Measurements from ENCODE around the gene PKNOX2.

PKNOX2 gene

GRCh38 chr11:125275905-125276618 is 111.5 kb downstream of the PKNOX2 start:
- no peak for DNase-seq (ENCODE audit: extremely low read depth, low read depth)
- H3K4me3 ChIP-seq (replicated peaks; ENCODE audit: low read depth, low read length): no peak overlapping the region
- TF ChIP-seq, protein P1, sequence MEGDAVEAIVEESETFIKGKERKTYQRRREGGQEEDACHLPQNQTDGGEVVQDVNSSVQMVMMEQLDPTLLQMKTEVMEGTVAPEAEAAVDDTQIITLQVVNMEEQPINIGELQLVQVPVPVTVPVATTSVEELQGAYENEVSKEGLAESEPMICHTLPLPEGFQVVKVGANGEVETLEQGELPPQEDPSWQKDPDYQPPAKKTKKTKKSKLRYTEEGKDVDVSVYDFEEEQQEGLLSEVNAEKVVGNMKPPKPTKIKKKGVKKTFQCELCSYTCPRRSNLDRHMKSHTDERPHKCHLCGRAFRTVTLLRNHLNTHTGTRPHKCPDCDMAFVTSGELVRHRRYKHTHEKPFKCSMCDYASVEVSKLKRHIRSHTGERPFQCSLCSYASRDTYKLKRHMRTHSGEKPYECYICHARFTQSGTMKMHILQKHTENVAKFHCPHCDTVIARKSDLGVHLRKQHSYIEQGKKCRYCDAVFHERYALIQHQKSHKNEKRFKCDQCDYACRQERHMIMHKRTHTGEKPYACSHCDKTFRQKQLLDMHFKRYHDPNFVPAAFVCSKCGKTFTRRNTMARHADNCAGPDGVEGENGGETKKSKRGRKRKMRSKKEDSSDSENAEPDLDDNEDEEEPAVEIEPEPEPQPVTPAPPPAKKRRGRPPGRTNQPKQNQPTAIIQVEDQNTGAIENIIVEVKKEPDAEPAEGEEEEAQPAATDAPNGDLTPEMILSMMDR (IDR thresholded peaks at IDR 0.05; ENCODE audit: low read depth, low read length, missing control alignments): no peak

DNA sequence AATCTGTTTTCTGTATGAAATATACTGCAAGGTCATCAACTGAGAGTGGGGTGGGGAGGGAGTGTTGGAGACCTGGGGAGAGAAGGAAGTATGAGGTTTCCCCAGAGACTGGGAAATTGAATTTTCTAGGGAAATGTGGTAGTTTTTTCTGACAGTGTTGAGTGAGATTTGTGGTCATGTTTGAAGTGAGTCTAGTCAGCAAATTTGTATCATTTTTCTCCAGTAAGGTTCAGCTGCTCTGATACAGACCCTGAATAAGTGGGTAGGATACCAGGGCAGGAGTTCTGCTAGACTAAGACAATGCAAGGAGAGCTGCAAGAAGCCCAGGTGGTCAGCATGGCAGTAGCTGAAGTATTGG is 112.0 kb downstream of the PKNOX2 start:
- DNase-seq (ENCODE audit: extremely low read depth, low read depth): no peak
- TF ChIP-seq, protein P1 (IDR thresholded peaks at IDR 0.05; ENCODE audit: low read depth, low read length, missing control alignments): no peak
- no peak overlapping the region for H3K4me3 ChIP-seq (replicated peaks; ENCODE audit: low read depth, low read length)

- H3K4me3 ChIP-seq (replicated peaks; ENCODE audit: low read depth, low read length): no peak overlapping the region
- DNase-seq (ENCODE audit: extremely low read depth, low read depth): no peak
- TF ChIP-seq, protein P1 (IDR thresholded peaks at IDR 0.05; ENCODE audit: low read depth, low read length, missing control alignments): no peak
Measured at GRCh38 chr11:125279676-125280418, 115.3 kb downstream of the PKNOX2 start.

DNA sequence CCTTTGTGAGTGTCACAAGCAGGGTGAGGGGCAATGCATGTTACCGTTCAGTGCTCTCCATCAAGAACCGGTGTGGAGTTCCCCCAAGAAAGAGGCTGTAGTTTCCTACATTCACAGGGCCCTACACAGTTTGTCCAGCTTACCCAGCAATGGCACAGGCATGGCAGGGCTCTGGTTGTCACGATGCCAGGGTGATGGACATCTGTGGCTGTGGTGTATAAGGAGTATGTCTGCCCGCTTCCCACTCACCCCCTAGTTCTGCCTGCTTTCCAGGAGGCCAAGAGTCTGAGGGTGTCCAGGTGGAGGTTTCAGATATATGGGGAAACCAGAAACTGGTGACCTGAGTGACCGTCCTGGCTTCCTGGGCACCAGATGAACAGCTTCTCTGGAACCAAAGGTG is 116.1 kb downstream of the PKNOX2 start:
- no peak overlapping the region for H3K4me3 ChIP-seq (replicated peaks; ENCODE audit: low read depth, low read length)
- no peak for DNase-seq (ENCODE audit: extremely low read depth, low read depth)
- TF ChIP-seq, protein P1 (IDR thresholded peaks at IDR 0.05; ENCODE audit: low read depth, low read length, missing control alignments): no peak

GRCh38 chr11:125281831-125282595 is 117.5 kb downstream of the PKNOX2 start:
- TF ChIP-seq, protein P1 (IDR thresholded peaks at IDR 0.05; ENCODE audit: low read depth, low read length, missing control alignments): no peak
- no peak overlapping the region for H3K4me3 ChIP-seq (replicated peaks; ENCODE audit: low read depth, low read length)
- no peak for DNase-seq (ENCODE audit: extremely low read depth, low read depth)

GRCh38 chr11:125282596-125282914 is 118.0 kb downstream of the PKNOX2 start:
- no peak for DNase-seq (ENCODE audit: extremely low read depth, low read depth)
- TF ChIP-seq, protein P1 (IDR thresholded peaks at IDR 0.05; ENCODE audit: low read depth, low read length, missing control alignments): no peak
- H3K4me3 ChIP-seq (replicated peaks; ENCODE audit: low read depth, low read length): no peak overlapping the region

Measured in HFF-Myc (cell line).